Epithelial cell of esophagus (primary cell): ENCODE data around the gene STX5.

ENCODE experiments used
- DNase-seq: peaks from one replicate; pipeline ENCODE4 v3.0.0; 2010; ENCODE audit warnings: low read depth
- H3K4me3 ChIP-seq: 2 replicates; pipeline ENCODE4 v1.5.1; 2011; ENCODE audit warnings: mild to moderate bottlenecking, low read length, control low read depth
- TF ChIP-seq, protein P1 (sequence below): IDR thresholded peaks from 2 replicates; pipeline ENCODE4 v1.5.1; 2011; ENCODE audit warnings: low read depth, mild to moderate bottlenecking, low read length, control low read depth, inconsistent platforms; ENCODE audit not compliant: insufficient read depth; ENCODE audit errors: missing control alignments

Gene STX5

DNA sequence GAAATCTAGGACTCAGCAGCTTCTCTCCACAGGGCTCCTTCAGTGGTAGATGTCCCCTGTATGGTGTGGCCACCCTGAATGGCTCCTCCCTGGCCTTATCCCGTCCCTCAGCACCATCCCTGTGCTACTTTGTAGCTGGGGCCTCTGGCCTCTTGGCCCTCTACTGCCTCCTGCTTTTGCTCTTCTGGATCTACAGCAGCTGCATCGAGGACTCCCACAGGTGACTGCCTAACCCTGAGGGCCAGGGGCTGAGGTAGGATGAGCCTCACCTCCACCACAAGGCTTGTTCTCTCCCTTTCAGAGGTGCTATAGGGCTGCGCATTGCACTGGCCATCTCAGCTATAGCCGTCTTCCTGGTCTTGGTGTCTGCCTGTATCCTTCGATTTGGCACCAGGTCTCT, 42.9 kb downstream of the STX5 start:
- TF ChIP-seq, protein P1, sequence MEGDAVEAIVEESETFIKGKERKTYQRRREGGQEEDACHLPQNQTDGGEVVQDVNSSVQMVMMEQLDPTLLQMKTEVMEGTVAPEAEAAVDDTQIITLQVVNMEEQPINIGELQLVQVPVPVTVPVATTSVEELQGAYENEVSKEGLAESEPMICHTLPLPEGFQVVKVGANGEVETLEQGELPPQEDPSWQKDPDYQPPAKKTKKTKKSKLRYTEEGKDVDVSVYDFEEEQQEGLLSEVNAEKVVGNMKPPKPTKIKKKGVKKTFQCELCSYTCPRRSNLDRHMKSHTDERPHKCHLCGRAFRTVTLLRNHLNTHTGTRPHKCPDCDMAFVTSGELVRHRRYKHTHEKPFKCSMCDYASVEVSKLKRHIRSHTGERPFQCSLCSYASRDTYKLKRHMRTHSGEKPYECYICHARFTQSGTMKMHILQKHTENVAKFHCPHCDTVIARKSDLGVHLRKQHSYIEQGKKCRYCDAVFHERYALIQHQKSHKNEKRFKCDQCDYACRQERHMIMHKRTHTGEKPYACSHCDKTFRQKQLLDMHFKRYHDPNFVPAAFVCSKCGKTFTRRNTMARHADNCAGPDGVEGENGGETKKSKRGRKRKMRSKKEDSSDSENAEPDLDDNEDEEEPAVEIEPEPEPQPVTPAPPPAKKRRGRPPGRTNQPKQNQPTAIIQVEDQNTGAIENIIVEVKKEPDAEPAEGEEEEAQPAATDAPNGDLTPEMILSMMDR = no peak
- H3K4me3 ChIP-seq = no peak overlapping the region
- DNase-seq = no peak

DNA sequence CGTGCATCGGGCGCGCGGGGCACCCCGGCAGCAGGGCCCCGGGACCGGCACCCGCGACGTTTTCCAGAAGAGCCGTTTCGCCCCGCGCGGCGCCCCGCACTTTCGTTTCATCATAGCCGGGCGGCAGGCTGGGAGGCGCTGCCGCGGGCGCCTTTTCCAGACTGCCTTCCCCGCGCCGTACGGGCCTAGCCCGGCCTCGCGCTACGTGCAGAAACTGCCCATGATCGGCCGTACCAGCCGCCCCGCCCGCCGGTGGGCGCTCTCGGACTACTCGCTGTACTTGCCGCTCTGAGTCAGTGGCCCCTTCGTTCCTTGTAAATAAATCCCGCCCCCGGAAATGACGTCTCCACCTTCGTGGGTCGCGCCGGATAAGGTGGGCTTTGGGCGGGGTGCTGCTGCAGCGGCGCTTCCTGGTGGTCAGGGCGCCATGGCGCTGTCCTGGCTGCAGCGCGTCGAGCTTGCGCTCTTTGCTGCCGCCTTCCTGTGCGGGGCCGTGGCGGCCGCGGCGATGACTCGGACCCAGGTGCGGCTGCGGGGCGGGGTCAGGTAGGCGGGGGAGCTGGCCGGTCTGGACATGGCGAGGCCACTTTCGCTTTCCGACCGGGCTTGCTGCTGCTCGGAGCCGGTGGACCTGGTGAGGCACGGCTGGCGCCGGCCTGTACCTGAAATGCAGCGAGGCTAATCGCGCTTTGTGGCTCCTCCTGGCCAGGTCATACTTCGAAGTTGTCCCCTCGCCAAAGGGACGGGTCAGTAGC, 44.7 kb downstream of the STX5 start, which contains the start of gene TMEM179B:
Gene TMEM179B (plus strand): TSS at position 398 of the 755 bp plus-strand sequence. CDS start 30 bp downstream, at position 428.
- TF ChIP-seq, protein P1 = peak; percentile 55
- peak; percentile 99 for DNase-seq
- peak within 1 kb of the TSS; percentile 77 for H3K4me3 ChIP-seq

- TF ChIP-seq, protein P1 = peak; percentile 89
- H3K4me3 ChIP-seq = peak overlapping the region; percentile 77
- peak; percentile 78 for DNase-seq
Measured at GRCh38 chr11:62786318-62787004, 45.4 kb downstream of the STX5 start.

DNA sequence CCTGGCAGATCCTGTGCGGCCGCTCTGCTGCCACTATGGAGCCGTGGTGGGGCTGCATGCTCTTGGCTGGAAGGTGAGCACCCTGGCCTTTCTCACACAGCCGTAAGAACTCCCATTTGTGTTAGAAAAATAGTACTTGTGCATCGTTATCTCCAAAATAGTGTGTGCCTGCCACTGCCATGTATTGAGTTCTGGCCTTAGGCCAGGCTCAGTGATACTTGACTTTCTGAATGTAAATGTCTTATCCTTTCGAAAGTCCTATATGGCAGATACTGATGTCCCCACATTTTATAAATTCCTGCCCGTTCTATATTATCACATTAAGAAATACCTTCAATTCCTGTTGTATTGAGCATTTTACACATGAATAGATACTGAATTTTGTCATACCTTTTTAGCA, 49.1 kb downstream of the STX5 start:
- H3K4me3 ChIP-seq = no peak overlapping the region
- no peak for DNase-seq
- TF ChIP-seq, protein P1 = no peak

DNA sequence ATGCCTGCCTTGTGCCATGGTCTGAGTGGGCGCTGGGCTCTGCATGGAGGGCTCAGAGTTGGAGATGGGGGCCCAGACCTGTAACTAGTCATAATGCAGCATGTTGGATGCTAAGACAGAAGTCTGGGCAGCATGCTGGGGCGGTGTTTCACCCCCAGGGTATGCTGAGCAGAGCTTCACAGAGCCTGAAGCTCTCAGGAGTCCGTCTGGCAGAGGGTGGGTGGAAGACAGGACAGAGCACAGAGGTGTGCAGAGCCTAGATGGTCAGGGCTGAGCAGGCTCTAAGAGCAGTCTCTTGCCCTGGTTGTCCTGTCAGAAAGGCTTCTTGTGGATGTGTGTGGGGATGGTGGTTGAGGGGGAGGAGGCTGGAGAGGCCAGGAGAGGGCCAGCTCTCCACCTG, 53.4 kb downstream of the STX5 start:
- H3K4me3 ChIP-seq = no peak overlapping the region
- TF ChIP-seq, protein P1 = no peak

DNA sequence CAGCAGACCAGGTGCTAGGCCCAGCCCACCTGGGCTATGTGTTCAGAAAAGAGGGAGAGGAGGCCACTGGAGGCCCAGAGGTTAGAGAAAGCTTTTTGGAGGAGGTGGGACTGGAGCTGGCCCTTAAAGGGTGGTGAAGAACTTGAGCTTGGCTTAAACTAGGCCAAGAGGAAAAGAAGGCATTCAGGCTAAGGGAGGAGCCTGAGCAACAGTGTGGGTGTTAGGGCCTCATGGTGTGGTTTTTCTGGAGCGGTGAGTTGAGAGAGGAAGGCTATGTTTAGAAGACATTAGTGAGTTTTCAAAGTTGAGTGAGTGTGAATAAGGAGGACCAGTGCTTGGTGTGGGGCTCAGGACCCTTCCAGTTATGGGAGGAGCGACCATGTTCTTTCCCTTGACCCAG, 54.5 kb downstream of the STX5 start:
- no peak for DNase-seq
- TF ChIP-seq, protein P1 = no peak
- no peak overlapping the region for H3K4me3 ChIP-seq

More for the DNA sequence above, 53.4 kb downstream of the STX5 start:
- no peak for DNase-seq
